Hindlimb muscle (tissue), 1 donor: Measurements from ENCODE around the gene ARMC7. TPM values are rescaled to one million over a fixed set of nuclear protein-coding genes. Genes with fewer than 3 reads are reported as not detected.
"Not testable (repeated sequence)": the region's sequence is repeated elsewhere in the genome, so short reads cannot be mapped to it uniquely, and the experiment has no call there.

ENCODE experiments used
- DNase-seq: peaks from one replicate; pipeline ENCODE4 v3.0.0-alpha.2; 2013
- polyA plus RNA-seq: library from polyadenylated mRNA; unstranded; fragments of 120-200 nt; gene quantifications from one replicate; pipeline ENCODE4 v1.2.1, GENCODE V29; 2013; ENCODE audit not compliant: insufficient read length

The ARMC7 gene
- 8.1 TPM for polyA plus RNA-seq

- peak; percentile 92 for DNase-seq
Measured at GRCh38 chr17:75109407-75110233, at the start of gene ARMC7. ARMC7 (plus strand) TSS chr17:75109969; CDS start chr17:75110289, 320 bp downstream.

- no peak for DNase-seq
Measured at GRCh38 chr17:75060434-75061054, 49.2 kb upstream of the ARMC7 start.

- no peak for DNase-seq
Measured at GRCh38 chr17:75061055-75061438, 48.7 kb upstream of the ARMC7 start.

GRCh38 chr17:75061618-75062017, 48.2 kb upstream of the ARMC7 start:
- no peak for DNase-seq

GRCh38 chr17:75063201-75063600, 46.6 kb upstream of the ARMC7 start:
- DNase-seq = no peak

- no peak for DNase-seq
Measured at GRCh38 chr17:75063626-75064025, 46.1 kb upstream of the ARMC7 start.

GRCh38 chr17:75064040-75064439, 45.7 kb upstream of the ARMC7 start:
- no peak for DNase-seq

GRCh38 chr17:75064460-75064859, 45.3 kb upstream of the ARMC7 start:
- no peak for DNase-seq

GRCh38 chr17:75064867-75065561, 44.8 kb upstream of the ARMC7 start:
- DNase-seq = no peak

GRCh38 chr17:75065562-75066151, 44.1 kb upstream of the ARMC7 start:
- no peak for DNase-seq

- no peak for DNase-seq
Measured at GRCh38 chr17:75067856-75068255, 41.9 kb upstream of the ARMC7 start.

- DNase-seq = no peak
Measured at GRCh38 chr17:75068750-75069149, 41.0 kb upstream of the ARMC7 start.

GRCh38 chr17:75069783-75070182, 40.0 kb upstream of the ARMC7 start:
- DNase-seq = no peak

GRCh38 chr17:75071478-75072271, 38.1 kb upstream of the ARMC7 start:
- DNase-seq = not testable (repeated sequence)

- DNase-seq = not testable (repeated sequence)
Measured at GRCh38 chr17:75072909-75073308, 36.9 kb upstream of the ARMC7 start.

- no peak for DNase-seq
Measured at GRCh38 chr17:75073618-75074047, 36.1 kb upstream of the ARMC7 start.

- DNase-seq = peak; percentile 74
Measured at GRCh38 chr17:75074532-75074931, 35.2 kb upstream of the ARMC7 start.

- DNase-seq = no peak
Measured at GRCh38 chr17:75075597-75076336, 34.0 kb upstream of the ARMC7 start.

GRCh38 chr17:75077072-75077495, 32.7 kb upstream of the ARMC7 start:
- no peak for DNase-seq

GRCh38 chr17:75077496-75078283, 32.1 kb upstream of the ARMC7 start:
- no peak for DNase-seq
